KMS-11 (cell line): ENCODE results near the gene RSU1.

Experiments
- H2AFZ ChIP-seq: fragments of 200-600 bp; sonication (generic); 2 replicates; pipeline ENCODE4 v1.6.1; 2016; ENCODE audit warnings: antibody characterized with exemption, mixed run types, low read depth
- H3K27ac ChIP-seq: fragments of 200-600 bp; sonication (generic); 2 replicates; pipeline ENCODE4 v1.6.1; 2016; ENCODE audit warnings: mild to moderate bottlenecking, mixed run types
- H3K27me3 ChIP-seq: fragments of 200-600 bp; sonication (generic); 2 replicates; pipeline ENCODE4 v1.6.1; 2017; ENCODE audit warnings: mild to moderate bottlenecking, low read depth, mixed run types, moderate library complexity; ENCODE audit not compliant: insufficient read depth
- H3K36me3 ChIP-seq: fragments of 200-600 bp; sonication (generic); 2 replicates; pipeline ENCODE4 v1.6.1; 2017; ENCODE audit warnings: mild to moderate bottlenecking, mixed run types; ENCODE audit not compliant: insufficient read depth
- H3K4me1 ChIP-seq: fragments of 200-600 bp; sonication (generic); 2 replicates; pipeline ENCODE4 v1.6.1; 2016; ENCODE audit warnings: mild to moderate bottlenecking, low read depth, mixed run types; ENCODE audit not compliant: poor library complexity, severe bottlenecking
- H3K4me2 ChIP-seq: fragments of 200-600 bp; sonication (generic); 2 replicates; pipeline ENCODE4 v1.7.0; 2016; ENCODE audit warnings: mild to moderate bottlenecking, mixed run types
- H3K4me3 ChIP-seq: fragments of 200-600 bp; sonication (generic); IDR thresholded peaks from 2 replicates; pipeline ENCODE4 v1.6.1; 2017; ENCODE audit warnings: low read depth, low read length, mixed read lengths; ENCODE audit not compliant: insufficient read depth
- H3K79me2 ChIP-seq: fragments of 200-600 bp; sonication (generic); 2 replicates; pipeline ENCODE4 v1.6.1; 2016; ENCODE audit warnings: low read depth, mixed run types; ENCODE audit not compliant: insufficient read depth
- H3K9ac ChIP-seq: fragments of 200-600 bp; sonication (generic); 2 replicates; pipeline ENCODE4 v1.6.1; 2016; ENCODE audit warnings: mild to moderate bottlenecking, mixed run types
- H4K20me1 ChIP-seq: fragments of 200-600 bp; sonication (generic); 2 replicates; pipeline ENCODE4 v1.6.1; 2016; ENCODE audit warnings: mild to moderate bottlenecking, mixed run types; ENCODE audit not compliant: insufficient read depth
- CTCF ChIP-seq: fragments of 200-600 bp; sonication (generic); conservative IDR thresholded peaks from 2 replicates; pipeline ENCODE4 v1.6.1; 2017; ENCODE audit warnings: low read depth, mild to moderate bottlenecking, antibody characterized with exemption, low read length, moderate library complexity, mixed read lengths

Gene RSU1

DNA sequence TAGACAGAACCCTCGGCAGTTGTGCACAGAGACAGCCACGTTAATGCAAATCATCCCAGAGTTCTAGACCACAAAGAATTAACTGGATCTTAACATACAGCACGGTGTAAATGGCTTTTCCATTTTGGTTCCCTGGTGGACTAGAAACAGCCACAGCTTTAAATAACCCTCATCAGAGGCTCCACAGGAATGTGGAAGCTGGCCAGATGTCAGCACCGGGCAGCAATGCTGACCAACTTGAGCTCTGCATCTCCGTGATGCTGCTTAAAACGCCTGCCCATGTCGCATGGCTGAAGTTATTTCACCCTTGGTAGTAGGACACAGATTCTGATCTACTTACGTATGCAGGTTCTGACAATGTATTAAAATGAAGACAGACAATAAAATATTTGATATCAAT lies 24.5 kb downstream of the RSU1 start:
- Histone ChIP-seq H3K27me3 (no peaks in the 10 kb centered on the region), H3K79me2 (no peaks in the 10 kb centered on the region; the same call in 1 of the 2 replicates)

GRCh38 chr10:16789765-16790164 lies 27.5 kb downstream of the RSU1 start:
- H4K20me1 ChIP-seq, result no peaks in the 10 kb centered on the region
- no peak overlapping the region for H2AFZ ChIP-seq
- TF ChIP-seq CTCF, result no peak
- no peak overlapping the region for H3K9ac ChIP-seq
- no peaks in the 10 kb centered on the region for H3K79me2 ChIP-seq
- H3K27ac ChIP-seq, result no peak overlapping the region
- no peaks in the 10 kb centered on the region for H3K36me3 ChIP-seq
- H3K27me3 ChIP-seq, result no peaks in the 10 kb centered on the region
- no peak overlapping the region for H3K4me3 ChIP-seq
- no peaks in the 10 kb centered on the region for H3K4me1 ChIP-seq
- no peak overlapping the region for H3K4me2 ChIP-seq

More for the DNA sequence above, 24.5 kb downstream of the RSU1 start:
- Histone ChIP-seq H3K36me3 (no peaks in the 10 kb centered on the region), H4K20me1 (no peaks in the 10 kb centered on the region), H3K4me3 (no peak overlapping the region), H3K4me2 (no peak overlapping the region), H2AFZ (no peak overlapping the region), H3K4me1 (no peaks in the 10 kb centered on the region), H3K27ac (no peak overlapping the region), H3K9ac (no peak overlapping the region)
- TF ChIP-seq CTCF, result no peak

- H3K27ac ChIP-seq, result no peak overlapping the region
- H3K4me2 ChIP-seq, result no peak overlapping the region
- no peak overlapping the region for H3K4me3 ChIP-seq
- H3K27me3 ChIP-seq, result no peaks in the 10 kb centered on the region
- no peaks in the 10 kb centered on the region for H3K79me2 ChIP-seq
- no peak overlapping the region for H3K9ac ChIP-seq
- no peaks in the 10 kb centered on the region for H3K4me1 ChIP-seq
- H3K36me3 ChIP-seq, result no peaks in the 10 kb centered on the region
- H4K20me1 ChIP-seq, result no peaks in the 10 kb centered on the region
- H2AFZ ChIP-seq, result no peak overlapping the region
- TF ChIP-seq CTCF, result no peak
Measured at GRCh38 chr10:16789261-16789660, 28.0 kb downstream of the RSU1 start.

DNA sequence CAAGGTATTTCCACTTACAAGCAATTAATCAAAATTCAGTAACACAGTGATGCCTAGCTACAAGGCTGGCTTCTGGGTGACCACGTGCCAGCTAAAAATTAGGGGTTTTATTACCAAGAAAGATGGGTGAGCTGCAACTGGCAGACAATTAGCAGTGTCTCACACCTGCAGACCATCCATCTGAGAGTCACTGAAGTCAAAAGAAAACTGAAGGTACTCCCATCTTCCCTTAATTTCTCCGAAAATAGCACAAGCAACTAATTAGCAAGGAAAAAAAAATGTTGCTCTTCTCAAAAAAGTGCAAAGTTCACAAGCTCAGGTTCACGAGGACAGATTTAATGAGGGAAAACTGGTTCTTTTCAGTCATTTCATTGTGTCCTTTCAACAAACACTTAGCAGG lies 28.4 kb downstream of the RSU1 start:
- Histone ChIP-seq H3K9ac (no peak overlapping the region), H3K4me3 (no peak overlapping the region), H3K79me2 (no peaks in the 10 kb centered on the region), H4K20me1 (no peaks in the 10 kb centered on the region), H2AFZ (no peak overlapping the region), H3K4me2 (no peak overlapping the region), H3K27ac (no peak overlapping the region), H3K36me3 (no peaks in the 10 kb centered on the region), H3K27me3 (no peaks in the 10 kb centered on the region), H3K4me1 (no peaks in the 10 kb centered on the region)
- no peak for TF ChIP-seq CTCF
